Endothelial cell of umbilical vein (primary cell): ENCODE measurements around the gene ACE. TPM values are rescaled to one million over a fixed set of nuclear protein-coding genes. Genes with fewer than 3 reads are reported as not detected.

Source experiments
- BruUV-seq: library from RNA; stranded (reverse); fragments of 400-500 nt; replicated peaks from 2 replicates; lab custom pipeline; 2021; lab: Mats Ljungman, UMichigan
- CTCF ChIA-PET: fragments of 300-600, 350-600 bp; sonication (Branson Sonifier 250); formaldehyde crosslinking; loops from one replicate; lab custom pipeline; 2021; ENCODE audit warnings: antibody characterized with exemption, inconsistent platforms; lab: Charles Lee
- POLR2A ChIA-PET: fragments of 300-600, 350-600 bp; sonication (Branson Sonifier 250); formaldehyde crosslinking; loops from one replicate; lab custom pipeline; 2021; ENCODE audit warnings: antibody characterized with exemption, inconsistent platforms; lab: Charles Lee
- DNase-seq: peaks from one replicate; pipeline ENCODE4 v3.0.0-alpha.2; 2011; ENCODE audit warnings: low read depth, low spot score
- FAIRE-seq: peaks from 2 replicates; lab custom pipeline; 2011; peaks lifted over from hg19 to GRCh38; lab: Jason Lieb, UNC
- H2AFZ ChIP-seq: 2 replicates; pipeline ENCODE4 v1.6.0; 2012; ENCODE audit warnings: low read depth, low read length, control low read depth, inconsistent platforms
- H3K27ac ChIP-seq: 2 replicates; pipeline ENCODE4 v1.5.1; 2011; ENCODE audit warnings: low read depth, mild to moderate bottlenecking, control low read depth, low read length, moderate library complexity; ENCODE audit not compliant: insufficient read depth
- H3K27me3 ChIP-seq, 2 experiments: 2 replicates each; pipeline versions ENCODE4 v1.6.0 to v1.6.1; 2011; ENCODE audit warnings: low read length in 2 of 2, mixed read lengths in 1 of 2; ENCODE audit not compliant: control insufficient read depth in 2 of 2, insufficient read depth in 2 of 2
- H3K36me3 ChIP-seq, 2 experiments: 2 replicates in 1 of 2; 3 replicates in 1 of 2; pipeline ENCODE4 v1.5.1; 2011; ENCODE audit warnings: low read length in 2 of 2, mild to moderate bottlenecking in 1 of 2, moderate library complexity in 1 of 2; ENCODE audit not compliant: control insufficient read depth in 2 of 2, insufficient read depth in 2 of 2; ENCODE audit errors: extremely low read depth in 1 of 2
- H3K4me1 ChIP-seq: 3 replicates; pipeline ENCODE4 v1.5.1; 2011; ENCODE audit warnings: mild to moderate bottlenecking, low read length; ENCODE audit not compliant: control insufficient read depth, insufficient read depth; ENCODE audit errors: extremely low read depth
- H3K4me2 ChIP-seq: 2 replicates; pipeline ENCODE4 v1.6.1; 2011; ENCODE audit warnings: low read length, control low read depth, mixed read lengths; ENCODE audit not compliant: insufficient read depth
- H3K4me3 ChIP-seq, 3 experiments: fragments of 200-600 bp in 1 of 3; sonication (generic), shearing (Covaris generic) in 1 of 3; replicated peaks in 1 of 3; 2 replicates each; pipeline ENCODE4 v1.5.1; 2011 to 2016; ENCODE audit warnings: control low read depth in 3 of 3, low read length in 3 of 3, mild to moderate bottlenecking in 2 of 3, inconsistent platforms in 1 of 3, low read depth in 1 of 3, moderate library complexity in 1 of 3; ENCODE audit not compliant: insufficient read depth in 1 of 3
- H3K79me2 ChIP-seq: 2 replicates; pipeline ENCODE4 v1.6.0; 2012; ENCODE audit warnings: low read length, inconsistent platforms; ENCODE audit not compliant: control insufficient read depth, insufficient read depth
- H3K9ac ChIP-seq: replicated peaks from 2 replicates; pipeline ENCODE3; 2011; ENCODE audit warnings: low read length, control low read depth; ENCODE audit not compliant: insufficient read depth; ENCODE audit errors: extremely low read depth
- H3K9me1 ChIP-seq: replicated peaks from 3 replicates; pipeline ENCODE4 v1.6.0; 2011; ENCODE audit warnings: mild to moderate bottlenecking, low read length; ENCODE audit not compliant: control insufficient read depth, insufficient read depth; ENCODE audit errors: extremely low read depth
- H3K9me3 ChIP-seq: replicated peaks from 2 replicates; pipeline ENCODE4 v1.5.1; 2012; ENCODE audit warnings: low read length, inconsistent platforms; ENCODE audit not compliant: control insufficient read depth, insufficient read depth
- H4K20me1 ChIP-seq: replicated peaks from 2 replicates; pipeline ENCODE3; 2011; ENCODE audit warnings: mild to moderate bottlenecking, low read length; ENCODE audit not compliant: control insufficient read depth, insufficient read depth; ENCODE audit errors: extremely low read depth
- EZH2 ChIP-seq: IDR thresholded peaks from 2 replicates; pipeline ENCODE4 v1.6.1; 2012; ENCODE audit warnings: borderline replicate concordance, low read depth, mild to moderate bottlenecking, moderate library complexity, low read length, inconsistent platforms; ENCODE audit not compliant: severe bottlenecking
- FOS ChIP-seq: IDR thresholded peaks from 2 replicates; pipeline ENCODE4 v1.6.1; 2011; ENCODE audit warnings: mild to moderate bottlenecking, low read length, moderate library complexity, borderline replicate concordance; ENCODE audit not compliant: insufficient read depth
- GATA2 ChIP-seq: IDR thresholded peaks from 2 replicates; pipeline ENCODE4 v1.7.0; 2011; ENCODE audit warnings: low read depth, mild to moderate bottlenecking, moderate library complexity, mixed read lengths, low read length; ENCODE audit not compliant: insufficient read length, insufficient read depth
- JUN ChIP-seq: IDR thresholded peaks from 2 replicates; pipeline ENCODE4 v1.6.1; 2011; ENCODE audit warnings: borderline replicate concordance, low read depth; ENCODE audit not compliant: insufficient read length, insufficient read depth
- MYC ChIP-seq: IDR thresholded peaks from one replicate; pipeline ENCODE4 v1.6.1; 2011; ENCODE audit warnings: mild to moderate bottlenecking, low read depth, low read length
- POLR2A ChIP-seq: IDR thresholded peaks from 2 replicates; pipeline ENCODE4 v1.6.1; 2012; ENCODE audit warnings: low read depth, mild to moderate bottlenecking, control low read depth, low read length
- POLR2AphosphoS5 ChIP-seq: IDR thresholded peaks from 2 replicates; pipeline ENCODE4 v1.6.1; 2012; ENCODE audit warnings: low read depth, mild to moderate bottlenecking, control low read depth, low read length, moderate library complexity; ENCODE audit not compliant: insufficient read depth
- dilution Hi-C: fragments of 300-500 bp; cut with MboI; formaldehyde crosslinking; loops from one replicate; pipeline ENCODE4 v1.15.0; 2019; ENCODE audit warnings: low sequenced_read_pairs; ENCODE audit not compliant: extremely low pct_ligation_motif_present
- intact Hi-C: fragments of 100-400 bp; cut with micrococcal nuclease; formaldehyde crosslinking; loops from one replicate; pipeline ENCODE4 v1.10.0; 2022
- polyA plus RNA-seq, 4 experiments: library from polyadenylated mRNA; depleted of rRNA in 3 of 4; stranded (reverse) in 3 of 4; unstranded in 1 of 4; fragments of >200 nt; gene quantifications; 2 replicates each; pipeline versions ENCODE4 v1.2.1 to v1.2.3, GENCODE V29; 2011 to 2012; ENCODE audit warnings: missing spikeins in 1 of 4
- total RNA-seq: library from RNA; stranded (reverse); gene quantifications from 2 replicates; pipeline ENCODE4 v1.2.3, GENCODE V29; 2021
- TF ChIP-seq, protein P1 (sequence below), 2 donors: IDR thresholded peaks; 1 replicate in 1 of 2; 2 replicates in 1 of 2; pipeline ENCODE4 v1.5.1; 2011; ENCODE audit warnings: low read length in 2 of 2, mild to moderate bottlenecking in 2 of 2, moderate library complexity in 2 of 2, control low read depth in 1 of 2, inconsistent platforms in 1 of 2, low read depth in 1 of 2; ENCODE audit not compliant: insufficient read depth in 1 of 2; ENCODE audit errors: extremely low read depth in 1 of 2
- TF ChIP-seq, protein P2 (sequence below): IDR thresholded peaks from 2 replicates; pipeline ENCODE4 v1.6.1; 2011; ENCODE audit not compliant: insufficient read depth, insufficient read length

Gene ACE
- total and polyA plus RNA-seq, 2 donors (not counting 3 experiments of a cell fraction or from before 2014, with no cell fraction given): 63.4 to 207 TPM

DNA sequence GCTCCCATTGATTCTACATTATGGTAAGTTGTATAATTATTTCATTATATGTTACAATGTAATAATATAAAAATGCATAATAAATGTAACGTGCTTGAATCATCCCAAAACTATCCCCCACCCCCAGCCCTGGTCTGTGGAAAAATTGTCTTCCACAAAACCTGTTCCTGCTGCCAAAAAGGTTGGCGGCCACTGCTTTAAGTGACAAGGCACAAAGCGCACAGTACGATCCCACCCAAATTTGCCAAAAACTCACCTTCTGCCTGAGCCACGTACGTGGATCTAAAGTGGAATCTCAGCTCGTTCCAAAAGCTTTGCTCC lies 45.3 kb upstream of the ACE start:
- no peaks in the 10 kb centered on the region for H3K79me2 ChIP-seq
- no peak for TF ChIP-seq EZH2
- TF ChIP-seq, protein P1, sequence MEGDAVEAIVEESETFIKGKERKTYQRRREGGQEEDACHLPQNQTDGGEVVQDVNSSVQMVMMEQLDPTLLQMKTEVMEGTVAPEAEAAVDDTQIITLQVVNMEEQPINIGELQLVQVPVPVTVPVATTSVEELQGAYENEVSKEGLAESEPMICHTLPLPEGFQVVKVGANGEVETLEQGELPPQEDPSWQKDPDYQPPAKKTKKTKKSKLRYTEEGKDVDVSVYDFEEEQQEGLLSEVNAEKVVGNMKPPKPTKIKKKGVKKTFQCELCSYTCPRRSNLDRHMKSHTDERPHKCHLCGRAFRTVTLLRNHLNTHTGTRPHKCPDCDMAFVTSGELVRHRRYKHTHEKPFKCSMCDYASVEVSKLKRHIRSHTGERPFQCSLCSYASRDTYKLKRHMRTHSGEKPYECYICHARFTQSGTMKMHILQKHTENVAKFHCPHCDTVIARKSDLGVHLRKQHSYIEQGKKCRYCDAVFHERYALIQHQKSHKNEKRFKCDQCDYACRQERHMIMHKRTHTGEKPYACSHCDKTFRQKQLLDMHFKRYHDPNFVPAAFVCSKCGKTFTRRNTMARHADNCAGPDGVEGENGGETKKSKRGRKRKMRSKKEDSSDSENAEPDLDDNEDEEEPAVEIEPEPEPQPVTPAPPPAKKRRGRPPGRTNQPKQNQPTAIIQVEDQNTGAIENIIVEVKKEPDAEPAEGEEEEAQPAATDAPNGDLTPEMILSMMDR (IDR thresholded peaks at IDR 0.05; ENCODE audit: extremely low read depth in 1 of 2, insufficient read depth in 1 of 2, low read depth in 1 of 2, low read length in 2 of 2): no peak
- no peak for TF ChIP-seq FOS
- TF ChIP-seq GATA2: no peak
- no peak for TF ChIP-seq POLR2A
- no peak for TF ChIP-seq MYC
- TF ChIP-seq POLR2AphosphoS5: no peak
- TF ChIP-seq, protein P2, sequence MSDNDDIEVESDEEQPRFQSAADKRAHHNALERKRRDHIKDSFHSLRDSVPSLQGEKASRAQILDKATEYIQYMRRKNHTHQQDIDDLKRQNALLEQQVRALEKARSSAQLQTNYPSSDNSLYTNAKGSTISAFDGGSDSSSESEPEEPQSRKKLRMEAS: no peak
- TF ChIP-seq JUN: no peak
- no peaks in the 10 kb centered on the region for H3K27me3 ChIP-seq

More for the DNA sequence above, 45.3 kb upstream of the ACE start:
- ChIA-PET CTCF (interaction anchor here (1.2 to 15.0 kb wide), 3 partner anchors 25 to 181 kb away, joined by 3 to 540 read pairs (median 18); partner anchors contain the start of gene ACE), POLR2A (interaction anchor here (0.6 to 1.3 kb wide), 2 partner anchors 15 to 45 kb away, joined by 3 read pairs; partner anchors contain the start of gene ACE)
- Histone ChIP-seq H3K36me3 (peaks cover 0 to 6% of the 10 kb centered on the region in 2 experiments), H4K20me1 (no peaks in the 10 kb centered on the region), H3K9me3 (no peaks in the 10 kb centered on the region), H3K4me1 (peaks cover 35% of the 10 kb centered on the region), H3K4me3 (no peak overlapping the region), H3K27ac (no peak overlapping the region), H3K4me2 (no peak overlapping the region), H3K9ac (no peak overlapping the region), H3K9me1 (no peaks in the 10 kb centered on the region), H2AFZ (no peak overlapping the region)
- DNase-seq (no peak), FAIRE-seq (no peak)
- intact Hi-C loops: no loop called here
- dilution Hi-C loops: no loop called here
- BruUV-seq: no TSS peak
